Central memory CD4-positive, alpha-beta T cell (primary cell): ENCODE results near the gene CFAP97.

Experiments
- DNase-seq: peaks from one replicate; pipeline ENCODE4 v3.0.0; 2022

Gene CFAP97

DNA sequence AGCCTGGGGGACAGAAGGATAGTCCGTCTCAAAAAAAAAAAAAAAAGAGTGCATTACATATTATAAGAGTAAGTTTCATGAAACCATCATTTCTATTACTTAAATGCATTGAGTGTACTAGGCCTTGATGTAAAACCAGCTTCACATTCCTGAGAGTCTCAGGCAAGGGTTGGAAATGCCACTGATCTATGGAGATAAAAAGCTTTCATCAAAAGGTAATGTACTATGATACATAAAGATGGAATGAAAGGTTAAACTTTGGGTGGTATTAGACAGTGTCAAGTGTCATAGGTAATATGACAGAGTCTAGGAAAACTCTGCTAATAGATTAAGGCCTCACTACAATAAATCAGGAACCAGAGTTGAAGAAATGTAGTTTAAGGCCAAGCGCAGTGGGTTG, 7.4 kb downstream of the CFAP97 start:
- no peak for DNase-seq

DNA sequence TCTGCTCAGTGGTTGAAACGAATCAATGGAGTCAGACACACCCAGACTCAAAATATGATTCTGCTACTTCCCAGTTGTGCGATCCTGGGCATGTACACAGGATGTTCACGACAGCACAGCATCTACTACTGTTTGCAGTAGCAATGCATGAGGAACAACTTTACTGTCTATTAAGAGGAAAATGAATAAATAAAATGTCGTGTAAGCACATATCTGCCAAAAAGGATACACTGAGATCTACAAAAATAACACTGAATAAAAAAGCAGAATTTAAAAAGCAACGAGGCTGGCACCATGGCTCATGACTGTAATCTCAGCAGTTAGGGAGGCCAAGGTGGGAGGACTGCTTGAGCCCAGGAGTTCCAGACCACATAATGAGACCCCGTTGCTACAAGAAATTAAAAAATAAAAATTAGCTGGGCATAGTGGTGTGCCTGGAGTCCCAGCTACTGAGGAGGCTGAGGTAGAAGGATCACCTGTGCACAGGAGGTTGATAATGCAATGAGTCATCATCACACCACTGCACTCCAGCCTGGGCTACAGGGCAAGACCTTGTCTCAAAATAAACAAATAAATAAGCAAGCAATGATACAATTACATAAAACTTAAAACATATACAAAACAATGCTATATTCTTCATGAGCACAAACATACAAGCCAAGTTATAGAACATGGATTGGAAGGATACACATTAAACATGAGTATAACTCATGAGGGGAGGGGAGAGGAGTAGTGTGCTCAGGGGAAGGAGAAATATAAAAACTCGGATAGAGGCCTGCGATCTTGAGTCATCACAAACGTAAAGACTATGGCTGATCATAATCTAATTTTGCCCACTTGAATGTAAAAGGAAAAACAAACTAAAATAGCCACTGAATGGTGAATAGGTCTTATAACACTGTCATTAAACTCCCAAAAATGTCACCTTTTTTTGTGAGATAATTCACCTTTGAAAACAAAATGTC, 8.6 kb downstream of the CFAP97 start:
- no peak for DNase-seq

DNA sequence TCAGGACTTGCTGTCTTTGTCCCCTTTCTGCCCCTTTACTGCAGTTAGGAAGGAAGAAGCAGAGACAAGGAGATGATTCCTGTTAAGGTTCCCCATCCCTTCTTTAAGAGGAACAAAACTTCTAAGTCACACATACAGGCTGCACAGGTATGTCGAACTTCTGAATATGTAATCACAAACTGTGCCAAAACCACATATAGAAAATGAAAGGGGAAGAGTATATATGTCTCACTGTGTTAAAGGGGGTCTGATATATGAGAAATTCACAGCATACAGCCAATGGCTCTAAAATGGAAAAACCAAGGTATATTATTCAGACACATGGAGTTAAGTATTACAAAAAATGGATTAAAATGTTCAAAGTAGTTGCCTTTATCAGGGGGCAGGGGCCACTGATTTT, 11.7 kb downstream of the CFAP97 start:
- DNase-seq = no peak

DNA sequence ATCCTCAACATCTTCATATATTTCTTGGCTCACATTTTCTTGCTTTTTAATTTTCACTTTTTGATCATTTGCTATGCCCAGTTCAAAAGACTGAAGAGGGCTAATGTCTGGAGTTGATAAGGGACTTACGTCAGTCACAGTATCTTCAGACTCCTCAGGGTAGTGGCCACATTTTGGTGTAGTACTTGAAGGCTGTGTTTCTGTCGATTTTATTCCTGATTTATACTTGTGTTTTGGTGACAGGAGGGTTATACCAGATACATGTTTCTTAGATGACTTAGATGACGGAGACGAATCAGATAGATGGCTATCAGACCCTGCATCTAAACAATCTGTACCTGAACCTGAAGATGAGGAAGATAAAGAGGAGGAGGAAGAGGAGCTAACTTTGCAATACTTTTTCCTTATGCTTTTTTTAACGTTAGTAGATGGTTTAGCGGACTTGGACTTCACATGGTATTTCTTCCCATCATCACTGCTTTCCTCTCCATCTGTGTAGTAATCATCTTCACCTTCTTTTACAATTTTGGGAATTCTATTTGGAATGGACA, 13.4 kb downstream of the CFAP97 start:
- no peak for DNase-seq

DNA sequence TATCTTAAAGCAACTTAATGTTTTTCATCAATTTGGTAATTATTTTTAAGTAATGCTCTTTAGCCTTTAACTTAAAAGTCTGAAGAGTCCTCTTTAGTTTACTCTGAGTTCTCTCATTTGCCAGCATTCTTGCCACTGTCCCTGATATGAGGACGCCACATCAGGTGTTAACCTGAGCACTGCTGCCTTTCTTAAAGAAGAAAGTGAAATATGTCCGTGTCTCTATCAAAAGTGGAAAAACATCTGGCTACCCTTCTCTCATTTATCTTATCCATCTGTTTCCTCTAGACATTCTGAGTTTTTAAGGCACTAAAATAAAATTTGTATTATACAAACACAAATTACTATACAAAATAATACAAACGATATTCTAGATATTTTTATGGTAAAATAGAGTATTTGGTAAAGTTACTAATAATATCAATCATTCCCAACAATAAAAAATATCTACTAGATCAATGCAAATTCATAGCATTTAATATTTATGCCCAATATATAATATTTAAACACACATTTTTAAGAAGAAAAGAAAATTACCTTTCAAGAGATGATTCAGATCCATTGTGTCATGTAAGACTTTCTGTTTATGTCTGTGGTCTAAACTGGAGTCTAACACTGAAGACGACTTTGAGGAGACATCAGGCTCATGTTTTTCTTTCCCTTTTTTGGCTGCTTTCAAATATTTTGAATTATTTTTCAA, 14.0 kb downstream of the CFAP97 start:
- no peak for DNase-seq

- no peak for DNase-seq
Observed at GRCh38 chr4:185186769-185187168, 17.0 kb downstream of the CFAP97 start.

- peak; percentile 71 for DNase-seq
Observed at GRCh38 chr4:185183622-185184281, 20.0 kb downstream of the CFAP97 start.

DNA sequence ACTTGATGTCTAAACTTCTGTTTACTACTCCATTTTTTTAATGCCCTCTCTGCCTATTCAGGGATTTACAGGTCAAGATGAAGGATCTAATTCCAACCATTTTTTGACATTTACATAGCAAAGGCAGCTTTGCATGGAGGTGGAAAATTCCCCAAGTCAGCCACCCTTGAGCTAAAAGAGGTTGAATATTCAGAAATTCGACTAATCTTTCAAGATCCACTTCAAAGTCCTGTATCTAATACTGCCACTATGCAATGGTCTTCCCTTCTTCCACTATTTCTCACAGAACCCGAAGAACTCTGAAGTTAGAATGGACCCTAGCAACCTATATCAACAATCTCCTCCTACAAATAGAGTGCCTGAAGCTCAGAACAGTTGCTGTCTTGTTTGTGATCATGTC, 21.6 kb downstream of the CFAP97 start:
- DNase-seq = no peak

GRCh38 chr4:185179488-185179887, 24.3 kb downstream of the CFAP97 start:
- DNase-seq = no peak

- DNase-seq = no peak
Observed at GRCh38 chr4:185171373-185172071, 32.3 kb downstream of the CFAP97 start.

GRCh38 chr4:185167234-185167633, 36.6 kb downstream of the CFAP97 start:
- DNase-seq = no peak

DNA sequence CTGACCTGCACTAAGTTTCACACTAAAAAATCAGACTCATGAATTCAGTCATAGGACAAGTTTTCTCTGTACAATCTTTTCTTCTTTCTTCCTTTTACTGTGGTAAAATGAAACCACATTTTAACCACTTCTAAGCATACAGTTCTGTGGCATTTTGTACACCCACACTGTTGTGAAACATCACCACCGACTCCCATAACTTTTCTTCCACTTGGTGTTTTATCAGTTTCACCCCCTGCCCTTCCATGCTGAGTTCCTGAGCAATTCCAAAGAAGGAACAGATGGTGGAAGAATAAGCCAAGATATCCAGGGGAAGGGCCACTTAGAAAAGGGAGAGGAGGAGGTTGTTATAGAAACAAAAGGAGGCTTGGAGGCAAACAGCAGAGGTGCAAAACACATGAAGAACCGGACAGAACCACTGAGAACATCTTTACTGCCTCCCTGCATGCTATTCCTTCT, 38.2 kb downstream of the CFAP97 start:
- DNase-seq = peak; percentile 66

GRCh38 chr4:185151296-185151695, 52.5 kb downstream of the CFAP97 start:
- no peak for DNase-seq

DNA sequence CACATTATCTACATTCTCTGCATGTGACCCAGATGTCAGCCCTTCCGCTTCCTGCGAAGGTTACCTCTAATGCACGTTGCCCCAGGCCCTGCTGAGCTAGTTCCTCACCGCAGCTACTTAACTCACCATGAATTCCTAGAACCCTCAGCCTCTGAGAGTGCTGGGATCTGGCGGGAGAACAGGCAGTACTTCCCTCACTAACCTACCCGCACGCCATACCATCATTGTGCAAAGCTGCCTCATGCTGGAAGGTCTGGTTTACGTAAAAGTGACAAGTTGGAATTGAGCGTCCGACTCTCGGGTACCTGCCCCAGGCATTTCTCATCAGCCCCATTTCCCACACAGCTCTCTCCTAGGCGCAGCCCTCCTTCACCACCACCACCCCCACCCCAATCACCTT, 54.4 kb downstream of the CFAP97 start:
- DNase-seq = no peak

DNA sequence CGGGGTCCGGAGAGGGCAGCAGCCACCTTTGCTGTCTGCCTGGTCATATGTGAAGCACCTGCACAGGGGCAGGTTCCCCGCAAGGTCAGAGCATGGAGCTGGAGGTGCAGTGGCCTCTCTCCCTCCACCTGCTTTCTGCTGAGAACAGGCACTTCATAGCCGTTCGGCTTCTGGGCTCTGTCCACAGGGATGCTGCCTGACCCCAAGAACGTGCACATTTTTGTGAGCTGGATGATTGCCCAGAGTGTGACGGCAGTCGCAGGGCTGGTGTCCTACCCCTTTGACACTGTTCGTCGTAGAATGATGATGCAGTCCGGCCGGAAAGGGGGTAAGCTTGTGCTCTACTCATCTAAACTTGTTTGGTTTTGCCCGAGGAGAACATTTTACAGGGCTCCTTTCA, 58.2 kb downstream of the CFAP97 start:
- DNase-seq = no peak

DNA sequence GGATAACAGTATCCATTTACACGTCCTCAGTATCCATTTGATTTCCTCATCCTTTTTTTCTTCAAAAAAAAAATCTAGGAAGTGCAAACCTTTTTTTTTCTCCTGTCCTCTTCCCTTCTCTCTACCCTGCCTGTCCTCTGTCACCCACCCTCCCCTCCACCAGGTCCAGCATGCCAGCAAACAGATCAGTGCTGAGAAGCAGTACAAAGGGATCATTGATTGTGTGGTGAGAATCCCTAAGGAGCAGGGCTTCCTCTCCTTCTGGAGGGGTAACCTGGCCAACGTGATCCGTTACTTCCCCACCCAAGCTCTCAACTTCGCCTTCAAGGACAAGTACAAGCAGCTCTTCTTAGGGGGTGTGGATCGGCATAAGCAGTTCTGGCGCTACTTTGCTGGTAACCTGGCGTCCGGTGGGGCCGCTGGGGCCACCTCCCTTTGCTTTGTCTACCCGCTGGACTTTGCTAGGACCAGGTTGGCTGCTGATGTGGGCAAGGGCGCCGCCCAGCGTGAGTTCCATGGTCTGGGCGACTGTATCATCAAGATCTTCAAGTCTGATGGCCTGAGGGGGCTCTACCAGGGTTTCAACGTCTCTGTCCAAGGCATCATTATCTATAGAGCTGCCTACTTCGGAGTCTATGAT, 59.1 kb downstream of the CFAP97 start:
- no peak for DNase-seq

GRCh38 chr4:185143601-185143969, 60.2 kb downstream of the CFAP97 start:
- no peak for DNase-seq

GRCh38 chr4:185142912-185143600, 60.7 kb downstream of the CFAP97 start, which contains the start of gene SLC25A4:
Gene SLC25A4 (plus strand): TSS chr4:185143266. CDS start chr4:185143373, 107 bp downstream.
- peak; percentile 75 for DNase-seq

DNA sequence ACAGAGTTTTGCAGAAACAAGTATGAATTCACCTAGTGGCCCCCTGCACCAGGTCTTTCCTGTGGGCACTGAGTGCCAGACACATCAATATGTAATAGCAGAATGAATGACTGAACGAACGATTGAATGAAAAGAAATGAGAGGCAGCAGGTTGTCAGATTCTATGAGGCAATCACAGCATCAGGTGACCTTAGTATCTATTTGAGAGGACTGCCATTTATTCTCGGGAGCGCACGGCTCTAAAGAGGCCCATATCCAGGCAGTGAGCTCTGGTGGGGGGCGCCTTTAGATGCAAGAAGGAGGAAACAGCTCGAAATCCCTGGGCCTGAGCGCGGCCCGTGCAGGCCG, 61.3 kb downstream of the CFAP97 start:
- no peak for DNase-seq

GRCh38 chr4:185141777-185142176, 62.0 kb downstream of the CFAP97 start:
- DNase-seq = no peak

DNA sequence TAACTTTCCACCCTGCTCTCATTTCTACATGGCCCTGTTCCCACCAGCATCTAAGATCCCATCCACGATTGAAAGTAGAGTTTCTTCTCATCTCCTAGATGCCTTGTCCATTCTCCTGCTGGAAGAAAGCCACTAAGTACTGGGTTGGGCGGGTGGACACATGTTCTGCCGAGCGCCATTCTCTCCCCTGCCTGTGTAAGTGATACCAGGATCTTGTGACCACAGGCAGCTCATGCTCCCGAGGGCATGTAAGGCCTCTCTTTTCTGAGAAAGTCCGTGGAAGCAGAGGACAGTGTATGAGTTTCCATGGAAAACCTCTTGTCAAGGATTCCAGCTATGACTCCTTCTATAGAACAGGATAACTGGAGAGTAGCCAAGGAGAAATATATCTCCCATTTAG, 64.1 kb downstream of the CFAP97 start:
- DNase-seq = no peak
